ENCODE data around the gene KCTD6.

The KCTD6 gene

DNA sequence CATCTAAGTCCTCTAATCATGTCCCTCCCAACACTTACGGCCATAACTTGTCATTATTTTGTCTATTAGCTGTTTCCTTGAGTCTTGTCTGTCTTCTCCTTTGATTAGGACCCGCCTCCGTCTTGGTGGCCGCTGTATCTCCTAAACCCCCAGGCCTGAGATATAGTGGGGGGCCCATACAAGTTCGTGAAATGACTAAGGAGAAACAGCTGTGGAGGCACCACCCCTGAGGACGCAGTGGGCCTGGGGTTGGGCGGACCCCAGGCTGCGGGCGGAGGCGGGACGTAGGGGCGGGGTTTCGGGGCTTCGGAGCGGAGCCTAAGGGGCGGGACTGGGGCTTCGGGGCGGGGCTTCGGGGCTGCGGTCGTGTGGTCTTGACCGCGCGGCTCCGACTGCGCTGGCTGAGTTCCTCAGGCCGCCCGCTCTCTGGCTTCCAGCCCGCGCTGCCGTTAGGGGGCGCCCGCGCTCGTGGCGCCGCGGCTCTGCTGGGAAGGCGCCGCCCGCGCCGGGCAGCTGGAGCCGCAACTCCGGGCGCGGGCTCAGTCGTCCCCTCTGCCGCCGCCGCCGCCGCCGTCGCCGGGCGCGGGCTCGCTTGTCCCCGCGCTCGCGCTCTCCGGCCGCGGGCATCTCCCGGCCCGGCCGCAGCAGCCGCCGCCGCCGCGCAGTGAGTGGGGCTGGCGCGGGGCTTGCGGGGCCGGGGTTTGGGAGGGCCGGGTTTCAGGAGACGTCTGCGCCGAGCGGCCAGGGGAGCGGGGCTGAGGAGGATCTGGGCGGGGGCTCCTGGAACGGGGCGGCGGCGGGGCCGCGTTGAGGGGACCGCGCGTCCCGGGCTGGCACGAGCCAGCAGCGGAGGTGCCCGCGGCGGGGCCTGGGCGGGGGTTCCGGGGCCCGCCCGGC, at the start of gene KCTD6:
KCTD6 (plus strand) TSS at position 591 of the 897 bp plus-strand sequence. CDS start 6,660 bp downstream, outside the sequence.
- DNase-seq, result no peak

DNA sequence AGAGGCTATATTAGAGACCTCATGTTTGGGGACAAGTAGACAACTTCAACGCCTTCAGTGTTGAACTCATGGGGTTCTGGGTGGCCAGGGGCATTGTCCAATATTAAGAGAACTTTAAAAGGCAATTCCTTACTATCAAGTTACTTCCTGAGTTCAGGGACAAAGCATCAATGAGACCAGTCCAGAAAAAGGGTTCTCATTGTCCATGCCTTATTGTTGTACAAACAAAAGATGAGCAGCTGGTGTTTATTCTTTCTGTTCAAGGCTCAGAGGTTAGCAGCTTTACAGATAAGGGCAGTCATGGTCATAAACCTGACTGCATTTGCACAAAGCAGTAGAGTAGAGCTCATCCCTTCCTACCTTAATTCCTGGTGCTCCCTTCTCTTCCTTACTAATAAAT, 39.7 kb upstream of the KCTD6 start:
- no peak for DNase-seq

DNA sequence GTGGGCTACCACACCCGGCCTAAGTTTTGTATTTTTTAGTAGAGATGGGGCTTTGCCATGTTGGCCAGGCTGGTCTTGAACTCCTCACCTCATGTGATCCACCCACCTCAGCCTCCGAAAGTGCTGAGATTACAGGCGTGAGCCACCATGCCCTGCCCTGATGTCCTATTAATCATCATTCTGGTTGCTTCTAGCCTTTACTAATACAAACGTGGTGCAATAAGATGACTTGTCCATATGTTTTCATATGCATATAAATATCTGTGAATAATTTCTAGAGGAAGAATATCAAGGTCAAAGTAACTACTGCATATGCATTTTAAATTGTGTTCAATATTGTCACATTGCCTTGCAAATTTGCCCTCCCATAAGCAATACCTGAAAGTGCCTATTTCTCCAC, 32.7 kb upstream of the KCTD6 start:
- DNase-seq, result no peak

DNA sequence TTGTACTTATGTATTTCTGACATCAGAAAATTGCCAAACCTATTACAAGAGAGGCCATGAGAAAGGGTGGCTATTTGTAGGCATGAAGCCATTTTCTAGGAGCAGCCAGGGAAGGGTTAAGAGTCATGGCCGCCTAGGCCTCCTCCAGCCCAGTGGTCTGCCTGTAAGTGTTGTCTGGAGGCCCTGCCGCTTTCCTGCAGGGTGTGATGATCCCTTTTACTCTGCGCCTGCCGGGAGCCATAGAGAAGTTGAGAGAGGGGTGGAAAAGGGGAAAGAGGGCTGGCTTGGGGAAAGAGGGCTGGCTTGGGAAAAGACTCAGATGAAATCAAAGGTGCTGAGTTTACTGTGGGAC, 29.1 kb upstream of the KCTD6 start:
- DNase-seq, result no peak

DNA sequence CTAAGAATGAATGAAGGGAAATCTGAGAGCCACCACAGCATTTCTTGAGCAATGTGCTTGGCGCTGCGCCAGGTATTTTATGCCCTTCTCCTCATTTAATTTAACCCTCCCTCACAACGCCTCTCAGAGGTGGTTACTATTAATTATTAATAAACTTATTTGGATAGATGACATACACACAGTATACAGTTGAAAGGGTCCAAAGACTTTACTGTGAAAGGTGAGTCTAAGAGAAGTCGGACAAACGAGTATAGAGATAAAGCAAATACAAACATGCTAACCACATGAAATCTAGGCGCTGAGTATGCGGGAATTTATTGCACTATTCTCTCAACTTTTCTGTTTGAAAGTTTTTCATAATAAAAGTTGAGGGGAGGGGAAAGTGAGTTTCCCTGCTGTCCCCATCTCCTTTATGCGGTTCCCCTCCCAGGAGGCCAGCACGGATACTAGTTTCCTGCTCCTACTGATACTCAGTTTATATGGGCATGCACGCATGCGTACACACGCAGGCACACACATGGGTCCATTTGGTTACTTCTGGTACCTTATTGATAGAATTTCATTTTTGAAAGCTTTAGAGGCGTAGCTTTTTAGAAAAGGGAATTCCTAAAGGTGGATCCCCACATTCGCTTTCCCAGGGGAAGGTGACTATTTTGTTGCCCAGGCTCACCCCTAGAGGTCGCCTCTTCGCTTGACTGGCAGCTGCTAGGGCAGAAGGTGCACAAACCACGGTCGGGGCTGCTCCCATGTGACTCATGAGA, 28.5 kb upstream of the KCTD6 start:
- peak; percentile 36 for DNase-seq

DNA sequence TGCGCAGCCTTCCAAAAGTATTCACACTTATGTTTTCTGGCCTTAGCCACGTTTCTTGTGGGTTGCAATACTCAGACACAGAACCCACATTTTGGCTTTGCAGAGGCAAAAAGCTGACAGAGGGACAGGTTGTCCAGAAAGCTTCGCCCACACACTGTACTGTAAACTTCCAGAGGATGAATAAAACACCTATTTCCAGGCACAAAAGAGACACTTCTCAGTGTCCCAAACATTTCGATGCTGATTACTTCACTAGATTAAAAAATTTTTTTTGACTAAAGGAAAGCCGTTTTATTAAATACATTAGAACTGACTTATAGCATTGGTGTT, 28.0 kb upstream of the KCTD6 start:
- no peak for DNase-seq

DNA sequence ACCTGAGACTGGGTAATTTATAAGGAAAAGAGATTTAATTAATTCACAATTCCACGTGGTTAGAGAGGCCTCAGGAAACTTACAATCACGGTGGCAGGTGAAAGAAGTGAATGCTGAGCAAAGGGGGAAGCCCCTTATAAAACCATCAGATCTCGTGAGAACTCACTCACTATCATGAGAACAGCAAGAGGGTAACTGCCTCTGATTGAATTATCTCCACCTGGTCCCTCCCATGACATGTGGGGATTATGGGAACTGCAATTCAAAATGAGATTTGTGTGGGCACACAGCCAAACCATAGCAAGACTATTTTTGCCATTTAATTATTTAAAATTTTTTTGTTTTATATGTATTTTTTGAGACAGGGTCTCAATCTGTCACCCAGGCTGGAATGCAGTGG, 27.0 kb upstream of the KCTD6 start:
- no peak for DNase-seq

DNA sequence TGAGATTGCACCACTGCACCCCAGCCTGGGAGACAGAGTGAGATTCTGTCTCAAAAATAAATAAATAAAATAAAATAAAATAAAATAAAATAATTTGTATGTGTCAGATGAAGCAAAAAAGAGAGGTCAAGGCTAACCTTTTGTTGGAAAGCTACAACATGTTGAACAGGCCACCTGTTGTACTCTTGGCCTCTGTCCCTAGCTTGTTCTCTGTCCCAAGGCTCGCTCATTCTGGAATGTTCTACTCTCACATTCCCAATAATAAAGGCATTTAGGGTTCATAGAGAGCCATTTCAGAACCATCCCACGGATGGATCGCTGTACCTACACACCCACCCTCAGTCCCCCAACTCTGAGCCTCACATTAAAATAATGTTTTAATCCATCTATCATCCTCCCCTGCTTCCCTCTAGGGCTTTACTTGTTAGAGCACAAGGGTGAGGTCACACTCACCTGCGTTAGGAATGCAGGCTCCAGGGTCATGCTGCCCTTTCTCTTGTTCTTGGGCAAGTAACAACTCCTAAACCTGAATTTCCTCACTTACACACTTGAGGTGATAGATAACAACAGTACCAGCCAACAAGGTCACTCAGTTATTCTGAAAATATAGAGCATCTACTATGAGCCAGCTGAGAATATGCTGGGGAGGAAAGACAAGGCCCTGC, 24.9 kb upstream of the KCTD6 start:
- DNase-seq, result no peak

DNA sequence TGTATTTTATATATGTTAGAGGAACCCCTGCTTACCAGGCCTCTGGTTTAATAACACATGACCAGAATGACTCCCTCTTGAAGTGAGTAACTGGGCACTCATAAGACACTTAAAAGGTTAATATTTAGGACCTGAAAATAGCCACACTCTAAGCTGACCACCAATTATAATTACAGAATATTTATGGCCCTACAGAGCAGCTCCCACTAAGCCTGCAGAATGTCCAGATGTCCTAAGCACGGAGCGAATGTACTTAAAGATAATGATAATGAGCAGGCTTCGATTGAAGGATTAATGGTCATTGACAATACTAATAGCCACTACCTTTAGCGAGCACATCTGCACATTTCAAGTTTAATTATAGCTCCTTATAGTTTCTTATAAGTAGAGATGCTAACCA, 22.8 kb upstream of the KCTD6 start:
- DNase-seq, result no peak

DNA sequence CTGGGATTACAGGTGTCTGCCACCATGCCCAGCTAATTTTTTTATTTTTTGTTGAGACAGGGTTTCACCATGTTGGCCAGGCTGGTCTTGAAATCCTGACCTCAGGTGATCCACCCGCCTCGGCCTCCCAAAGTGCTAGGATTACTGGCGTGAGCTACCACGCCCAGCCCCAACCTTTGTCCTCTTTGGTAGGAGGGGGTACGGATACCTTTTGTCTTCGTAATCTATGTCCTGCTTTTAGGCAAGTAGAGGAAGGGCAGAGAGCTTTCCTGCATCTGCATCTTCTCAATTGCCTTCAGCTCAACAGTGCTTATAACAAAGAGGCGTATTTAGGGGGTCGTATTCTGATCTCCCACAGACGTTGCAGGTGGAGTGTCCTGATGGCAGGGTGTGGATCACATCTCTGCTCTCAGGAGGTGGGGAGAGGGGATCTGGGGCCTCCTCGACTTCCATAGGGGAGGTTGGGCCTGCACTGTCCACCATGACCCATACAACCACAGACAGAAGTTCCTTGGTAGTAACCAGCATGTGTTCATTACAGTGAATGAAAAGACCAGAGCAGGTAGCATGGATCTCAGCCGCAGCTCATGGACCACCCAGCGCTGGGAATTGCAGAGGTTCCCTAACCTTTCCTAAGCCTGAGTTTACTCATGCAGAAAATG, 21.4 kb upstream of the KCTD6 start:
- no peak for DNase-seq

DNA sequence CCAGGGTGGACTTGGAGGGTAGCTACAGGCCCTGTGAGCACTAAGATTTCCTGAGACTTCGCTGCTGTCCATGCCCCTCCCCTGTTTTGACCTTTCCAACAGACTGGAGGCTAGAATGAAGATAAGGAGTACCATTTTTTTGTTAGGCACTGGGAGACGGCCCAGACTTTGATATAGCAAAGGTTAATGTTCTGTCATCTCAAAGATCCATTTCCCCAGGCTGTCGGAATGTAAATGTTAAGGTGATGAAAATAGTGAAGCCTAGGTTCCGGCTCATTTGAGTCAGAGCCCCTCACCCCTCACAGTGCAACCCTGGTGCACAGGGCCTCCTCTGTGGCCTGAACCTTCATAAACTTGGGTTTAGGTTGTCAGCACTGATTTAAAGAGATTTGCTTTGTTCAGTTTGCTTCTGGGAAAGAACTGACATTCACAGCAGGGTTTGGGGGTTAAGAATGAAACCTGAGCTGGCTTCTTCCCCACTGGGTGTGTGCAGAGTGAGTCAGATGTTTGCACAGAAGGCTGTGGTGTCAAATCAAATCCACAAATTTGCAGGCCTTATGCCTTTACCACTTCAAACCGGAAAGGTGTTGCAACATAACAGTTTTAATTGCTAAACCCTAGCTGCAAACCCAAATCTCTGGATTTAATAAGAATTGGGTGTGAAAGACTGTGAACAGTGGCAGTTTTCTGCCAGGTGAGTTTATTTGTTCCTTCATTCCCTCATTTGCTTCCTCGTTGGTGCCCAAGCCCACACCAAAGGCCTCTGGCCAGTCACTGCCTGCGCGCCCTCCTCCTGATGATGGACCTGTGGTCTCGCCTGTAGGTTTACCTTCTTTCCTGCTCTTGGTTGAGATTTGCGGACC, 20.6 kb upstream of the KCTD6 start:
- DNase-seq, result no peak

DNA sequence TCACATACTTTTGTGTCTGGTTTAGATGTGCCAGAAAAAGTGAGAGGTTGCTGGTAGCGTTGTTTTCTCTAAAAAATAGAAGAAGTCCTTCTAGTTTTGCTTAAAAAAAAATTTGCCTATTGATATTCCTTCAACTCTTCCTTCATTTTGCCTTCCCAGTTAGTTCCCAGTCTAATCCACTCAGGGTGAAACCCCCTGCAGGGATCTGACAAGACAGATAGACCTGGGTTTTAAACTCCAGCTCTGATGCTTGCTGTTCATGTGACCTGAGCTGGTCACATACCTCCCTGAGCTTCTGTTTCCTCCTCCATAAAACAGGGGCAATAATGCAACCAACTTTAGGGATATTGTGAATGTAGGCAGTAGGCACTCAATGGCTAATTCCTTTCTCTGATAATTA, 18.6 kb upstream of the KCTD6 start:
- no peak for DNase-seq

DNA sequence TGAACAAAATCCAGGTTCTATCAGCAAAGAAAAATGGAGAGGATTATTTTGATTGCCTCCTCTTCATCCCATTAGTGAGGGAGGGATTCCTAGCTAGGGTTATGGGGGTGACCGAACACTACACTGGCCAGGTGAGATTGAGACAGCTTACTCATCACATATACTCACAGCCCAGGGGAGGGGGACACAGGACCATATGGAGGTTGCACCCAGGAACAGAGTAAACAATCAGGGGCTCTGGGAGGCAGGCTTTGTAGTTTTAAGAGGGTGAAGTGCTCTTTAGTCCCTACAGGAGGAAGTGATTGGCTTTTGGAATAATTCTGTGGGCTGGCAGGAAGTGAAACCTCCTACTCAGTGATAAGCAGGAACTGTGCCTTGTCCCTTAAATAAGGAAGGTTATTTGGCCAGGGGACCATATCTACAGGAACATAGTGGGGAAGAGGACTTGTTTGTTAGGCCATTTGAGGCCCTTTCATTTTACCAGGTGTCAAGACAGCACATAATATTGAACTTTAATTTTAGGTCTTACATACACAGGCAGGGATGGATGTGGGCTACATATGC, 17.5 kb upstream of the KCTD6 start:
- no peak for DNase-seq

DNA sequence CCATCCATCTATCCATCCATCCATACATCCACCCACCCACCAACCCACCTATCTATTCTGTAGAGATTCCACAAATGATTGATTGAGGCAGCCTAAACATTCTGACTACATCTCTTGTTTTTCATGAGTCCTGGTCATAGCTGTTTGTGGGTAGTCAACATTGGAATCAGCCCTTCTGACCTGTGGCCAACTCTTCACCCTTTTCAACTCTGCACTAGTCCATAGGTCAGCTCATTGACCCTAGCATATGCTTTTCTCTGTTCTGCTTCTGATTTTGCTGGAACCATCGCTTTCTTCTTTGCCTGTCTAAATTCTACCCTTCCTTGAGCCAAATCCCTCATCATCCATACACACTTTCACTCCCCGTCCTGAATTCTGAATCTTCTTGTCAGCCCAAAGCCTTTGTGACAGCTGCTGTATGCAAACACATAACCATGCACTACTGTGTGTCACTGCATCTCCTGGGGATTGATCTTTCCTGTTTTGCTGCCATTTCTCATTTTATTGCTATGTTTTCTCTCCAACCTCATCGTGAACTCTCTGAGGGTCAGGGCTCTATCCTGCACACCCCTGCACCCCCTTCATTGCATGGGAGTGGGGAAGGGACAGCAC, 16.8 kb upstream of the KCTD6 start:
- no peak for DNase-seq

DNA sequence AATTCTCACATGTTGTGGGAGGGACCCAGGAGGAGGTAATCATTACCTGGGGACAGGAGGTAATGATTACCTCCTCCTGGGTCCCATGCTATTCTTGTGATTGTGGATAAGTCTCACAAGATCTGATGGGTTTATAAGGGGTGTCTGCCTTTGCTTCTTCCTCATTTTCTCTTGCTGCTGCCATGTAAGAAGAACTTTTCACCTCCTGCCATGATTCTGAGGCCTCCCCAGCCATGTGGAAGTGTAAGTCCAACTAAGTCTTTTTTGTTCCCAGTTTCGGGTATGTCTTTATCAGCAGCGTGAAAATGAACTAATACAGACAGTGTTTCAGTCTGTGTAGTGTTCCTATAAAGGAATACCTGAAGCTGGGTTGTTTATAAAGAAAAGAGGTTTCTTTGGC, 13.1 kb upstream of the KCTD6 start:
- DNase-seq, result no peak

DNA sequence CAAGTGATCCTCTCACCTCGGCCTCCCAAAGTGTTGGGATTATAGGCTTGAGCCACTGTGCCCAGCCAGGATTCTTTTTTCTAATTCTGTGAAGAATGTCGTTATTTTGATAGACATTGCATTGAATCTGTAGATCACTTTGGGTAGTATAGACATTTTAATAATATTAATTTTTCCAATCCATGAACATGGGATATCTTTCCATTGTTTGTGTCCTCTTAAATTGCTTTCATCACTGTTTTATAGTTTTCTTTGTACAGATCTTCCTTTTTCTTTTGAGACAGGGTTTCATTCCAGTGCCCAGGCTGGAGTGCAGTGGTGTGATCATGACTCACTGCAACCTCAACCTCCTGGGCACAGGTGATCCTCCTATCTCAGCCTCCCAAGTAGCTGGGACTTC, 11.6 kb upstream of the KCTD6 start:
- DNase-seq, result no peak

DNA sequence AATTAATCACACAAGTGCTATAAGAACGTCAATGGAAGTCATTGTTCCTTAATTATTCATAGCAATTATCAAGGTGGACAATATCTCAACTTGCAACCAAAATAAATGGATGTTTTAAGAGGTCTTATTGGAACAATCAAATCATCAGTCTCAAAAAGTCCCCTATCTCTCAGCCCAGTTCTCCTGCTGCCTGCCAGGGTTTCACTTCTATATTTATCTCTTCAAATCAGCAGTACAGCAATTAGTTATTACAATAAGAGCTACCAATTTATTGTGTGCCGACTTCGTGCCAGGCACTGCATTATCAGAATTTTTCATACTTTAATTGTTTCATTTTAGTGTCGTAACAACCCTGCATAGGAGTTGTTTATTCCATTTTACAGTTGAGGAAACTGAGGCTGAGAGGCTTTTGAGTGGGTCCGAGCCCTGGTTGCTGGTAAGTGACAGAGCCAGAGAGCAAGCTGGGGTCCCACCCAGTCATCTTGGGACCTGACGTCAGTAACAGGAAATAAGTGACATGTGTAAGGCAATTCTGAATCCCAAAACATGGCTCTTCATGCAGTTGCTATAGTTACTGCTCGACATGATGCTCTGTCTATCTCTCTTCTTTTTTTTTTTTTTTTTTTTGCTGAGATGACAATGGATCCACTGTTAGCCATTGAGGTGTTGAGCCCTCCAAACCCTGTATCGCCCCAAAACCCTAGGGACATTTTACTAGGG, 8.8 kb upstream of the KCTD6 start:
- no peak for DNase-seq

DNA sequence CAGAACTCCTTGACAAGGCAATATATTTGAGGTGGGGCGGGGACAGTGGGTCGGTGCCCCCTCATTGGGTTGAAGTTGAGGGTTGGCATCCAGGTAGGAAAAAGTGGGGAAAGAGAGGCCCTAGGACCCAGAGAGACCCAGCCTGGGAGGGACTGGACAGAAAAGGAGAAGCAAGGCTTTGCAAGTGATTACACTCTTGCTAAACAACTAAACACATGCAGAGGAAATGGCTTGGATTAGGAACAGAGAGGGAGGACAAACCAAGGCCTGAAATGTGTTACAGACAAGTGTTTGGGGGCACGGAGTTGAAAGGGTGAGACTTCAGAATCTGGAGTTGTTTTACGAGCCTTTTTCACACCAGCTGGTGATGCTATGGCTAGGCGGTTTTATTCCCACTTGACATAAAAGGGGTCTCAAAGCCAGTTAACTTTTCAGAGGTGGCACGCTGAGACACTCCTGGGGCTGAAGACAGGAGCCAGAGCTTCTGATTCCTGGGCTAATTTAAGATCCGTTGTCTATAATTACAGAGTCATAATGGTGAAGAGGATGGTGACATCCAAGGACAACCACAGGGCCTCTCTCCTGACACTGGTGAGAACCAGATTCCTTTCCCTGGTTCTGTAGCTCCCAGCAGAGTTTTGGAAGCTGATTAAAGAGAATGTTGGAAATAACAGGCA, 7.7 kb upstream of the KCTD6 start:
- no peak for DNase-seq

DNA sequence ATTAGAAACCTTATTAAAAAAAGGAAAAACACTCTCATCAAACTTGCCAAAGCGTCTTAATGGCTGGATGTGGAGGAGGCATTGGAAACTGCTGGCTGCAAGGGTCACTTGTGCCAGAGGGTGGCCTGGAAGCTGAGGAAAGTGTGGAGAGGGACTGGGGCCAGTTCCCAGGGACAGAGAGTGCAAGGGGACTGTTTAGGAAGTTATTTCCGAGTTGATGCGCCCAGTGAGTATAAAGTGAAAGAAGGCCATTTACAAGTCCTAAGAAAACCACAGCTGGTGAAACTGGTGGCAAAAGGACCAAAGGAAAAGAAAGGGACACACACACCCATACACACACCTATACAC, 7.2 kb upstream of the KCTD6 start:
- DNase-seq, result no peak

DNA sequence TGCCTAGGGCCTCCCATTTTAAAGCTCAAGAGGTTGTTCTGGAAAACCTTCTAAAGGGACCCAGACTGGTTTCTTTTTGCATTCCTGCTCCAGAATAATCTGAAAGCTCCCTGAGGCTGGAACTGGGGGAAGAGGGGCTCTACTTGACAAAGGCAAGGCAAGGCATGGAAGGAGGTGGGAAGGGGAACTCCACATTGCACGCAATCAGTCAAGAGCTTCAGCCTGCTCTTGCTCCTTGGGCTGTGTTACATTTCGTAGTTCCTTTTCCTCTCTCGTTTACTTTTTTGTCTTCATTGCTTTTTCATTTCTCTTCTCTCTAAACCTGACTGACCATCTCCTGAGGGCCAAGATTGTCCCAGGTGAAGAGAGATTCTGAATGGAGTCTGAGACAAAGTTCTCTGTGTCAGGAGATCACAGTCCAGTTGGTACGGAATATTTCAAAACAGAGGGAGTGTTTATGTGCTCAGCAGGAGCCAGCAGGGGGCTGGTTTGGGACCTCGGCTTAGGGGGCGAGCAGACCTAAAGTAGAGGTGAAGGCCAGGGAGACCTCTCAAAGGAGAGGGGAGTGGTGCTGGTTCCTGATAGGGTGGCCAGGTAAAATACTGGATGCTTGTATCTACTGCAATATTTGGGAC, 6.0 kb upstream of the KCTD6 start:
- no peak for DNase-seq
